HPDE6-E6E7 (cell line): Measurements from ENCODE around the gene CRB1.

Experiments
- DNase-seq: peaks from one replicate; pipeline ENCODE4 v3.0.0; 2011; ENCODE audit warnings: missing footprints; ENCODE audit errors: extremely low spot score

CRB1 gene

DNA sequence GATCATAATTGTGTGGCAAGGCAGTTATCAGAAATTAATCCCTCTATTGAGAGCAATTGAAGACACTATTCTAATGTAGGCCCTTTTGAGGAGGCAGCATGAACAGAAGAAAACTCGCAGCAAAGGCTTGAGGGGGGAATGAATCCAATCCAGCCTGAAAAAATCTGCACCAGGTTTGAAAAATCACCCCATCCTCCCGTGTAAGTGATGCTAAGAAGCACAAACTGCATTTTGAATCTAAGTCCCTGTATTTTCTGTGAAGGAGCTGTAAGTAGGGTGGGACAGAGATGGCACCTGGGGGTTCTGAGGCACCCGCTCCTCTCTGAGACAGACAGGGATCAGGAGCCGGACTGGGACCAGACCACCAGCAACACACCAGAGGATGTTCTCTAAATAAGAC, at the start of gene CRB1:
CRB1 (plus strand) TSS at position 241 of the 400 bp plus-strand sequence. CDS start 161 bp downstream, outside the sequence.
- no peak for DNase-seq

DNA sequence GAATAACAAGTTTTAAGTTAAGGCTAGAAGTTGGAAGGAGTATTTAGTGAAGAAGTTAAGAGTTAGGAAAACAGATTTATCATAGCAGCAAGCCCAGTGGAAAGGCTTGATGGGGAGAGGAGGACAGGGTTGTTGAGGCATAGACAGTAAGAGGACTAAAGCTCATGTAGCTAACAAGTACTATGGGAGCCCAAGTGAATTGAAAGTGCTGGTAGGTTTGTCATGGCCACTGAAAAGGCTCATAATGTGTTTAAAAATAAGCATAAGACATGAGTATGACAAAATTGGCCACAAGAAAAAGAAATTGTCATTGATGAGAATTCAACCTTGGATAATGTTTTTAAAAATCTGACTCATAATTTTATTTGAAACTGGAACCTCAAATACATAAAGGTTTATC, 49.2 kb upstream of the CRB1 start:
- no peak for DNase-seq

DNA sequence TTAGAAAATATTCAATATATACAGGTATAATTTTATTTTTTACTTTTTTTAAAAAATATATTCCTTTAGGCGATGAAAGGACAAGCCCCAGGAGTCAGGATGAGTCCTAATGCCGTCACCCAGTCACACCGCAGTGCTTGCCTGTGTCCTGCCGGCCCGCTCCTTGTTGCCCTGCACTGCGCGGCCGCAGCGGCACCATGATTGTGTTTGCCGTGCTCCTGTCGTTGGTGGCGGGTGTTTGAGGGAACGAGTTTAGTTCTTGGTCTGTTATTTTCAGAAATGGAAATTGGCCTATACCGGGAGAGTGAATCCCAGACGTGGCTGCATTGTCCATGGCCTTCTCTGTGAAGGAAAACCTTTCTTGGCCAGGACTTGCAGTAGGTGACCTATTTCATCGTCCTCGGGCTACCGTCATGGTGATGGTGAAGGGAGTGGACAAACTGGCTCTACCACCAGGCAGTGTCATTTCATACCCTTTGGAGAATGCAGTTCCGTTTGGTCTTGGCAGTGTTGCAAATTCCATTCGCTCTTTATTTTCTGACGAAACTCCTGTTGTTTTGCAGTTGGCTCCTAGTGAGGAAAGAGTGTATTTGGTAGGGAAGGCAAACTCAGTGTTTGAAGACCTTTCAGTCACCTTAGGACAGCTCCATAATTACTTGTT, 45.9 kb upstream of the CRB1 start:
- DNase-seq, result no peak

DNA sequence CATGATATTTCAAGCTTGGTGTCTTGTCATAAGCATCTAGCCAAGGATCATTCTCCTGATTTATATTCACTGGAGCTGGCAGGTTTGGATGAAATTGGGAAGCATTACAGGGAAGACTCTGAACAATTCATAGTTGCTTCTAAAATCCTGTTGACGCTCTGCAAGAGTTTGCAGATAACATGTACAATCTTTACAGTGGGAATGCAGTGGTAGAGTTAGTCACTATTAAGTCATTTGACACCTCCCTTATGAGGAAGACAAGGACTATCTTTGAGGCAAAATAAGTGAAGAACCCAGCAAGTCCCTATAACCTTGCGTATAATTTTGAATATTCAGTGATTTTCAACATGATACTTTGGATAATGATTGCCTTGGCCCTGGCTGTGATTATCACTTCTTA, 45.3 kb upstream of the CRB1 start:
- no peak for DNase-seq

DNA sequence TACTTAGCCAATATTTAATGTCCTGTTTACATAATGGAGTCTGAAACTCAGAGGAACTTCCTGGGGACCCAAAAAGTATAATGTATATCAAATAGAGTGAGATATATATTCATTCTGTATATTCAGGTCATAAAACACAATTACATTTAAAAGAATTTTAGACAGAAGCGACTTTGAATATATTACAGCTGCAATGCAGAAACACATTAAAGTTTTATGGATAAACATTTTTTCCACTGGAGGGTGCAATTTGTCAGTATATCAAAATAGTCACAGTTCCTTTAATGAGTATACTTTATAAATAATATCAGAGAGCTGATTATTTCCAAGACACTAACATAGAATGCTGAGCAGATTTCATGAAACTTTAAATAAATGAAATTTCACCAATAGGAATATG, 43.9 kb upstream of the CRB1 start:
- no peak for DNase-seq

DNA sequence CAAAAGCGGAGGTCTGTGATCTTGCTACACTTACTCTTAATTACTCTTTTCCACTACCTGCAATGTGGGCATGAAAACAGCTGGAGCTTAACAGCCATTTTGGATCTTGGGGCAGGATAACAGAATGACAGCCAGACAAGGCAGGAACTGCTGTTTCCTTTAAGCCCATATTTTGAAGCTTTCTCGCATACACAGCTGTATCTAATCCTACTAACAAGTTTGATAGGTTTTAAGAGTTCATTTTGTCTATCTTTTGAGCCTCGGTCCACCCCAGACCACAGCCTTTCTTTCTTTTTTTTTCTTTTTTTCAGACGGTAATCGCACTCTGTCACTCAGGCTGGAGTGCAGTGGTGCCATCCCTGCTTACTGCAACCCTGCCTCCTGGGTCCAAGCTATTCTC, 42.4 kb upstream of the CRB1 start:
- DNase-seq, result no peak

DNA sequence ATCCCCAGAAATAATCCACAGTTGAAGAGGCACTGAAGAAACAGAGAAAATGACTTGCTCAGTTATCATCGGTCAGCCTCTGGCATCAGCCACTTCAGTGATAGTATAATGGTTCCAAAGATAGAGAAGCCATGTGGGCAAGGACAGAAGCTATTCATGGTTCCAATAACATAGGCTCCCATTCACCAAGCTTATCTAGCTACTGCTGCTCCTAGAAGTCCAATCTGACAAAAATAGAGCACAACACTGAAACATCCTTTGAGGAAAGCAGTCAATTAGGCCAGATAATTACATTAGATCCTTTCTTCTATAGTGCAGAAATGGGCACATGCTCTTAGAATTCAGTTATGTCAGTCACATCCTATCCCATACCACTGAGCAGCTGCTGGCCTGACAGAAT, 33.5 kb upstream of the CRB1 start:
- no peak for DNase-seq

DNA sequence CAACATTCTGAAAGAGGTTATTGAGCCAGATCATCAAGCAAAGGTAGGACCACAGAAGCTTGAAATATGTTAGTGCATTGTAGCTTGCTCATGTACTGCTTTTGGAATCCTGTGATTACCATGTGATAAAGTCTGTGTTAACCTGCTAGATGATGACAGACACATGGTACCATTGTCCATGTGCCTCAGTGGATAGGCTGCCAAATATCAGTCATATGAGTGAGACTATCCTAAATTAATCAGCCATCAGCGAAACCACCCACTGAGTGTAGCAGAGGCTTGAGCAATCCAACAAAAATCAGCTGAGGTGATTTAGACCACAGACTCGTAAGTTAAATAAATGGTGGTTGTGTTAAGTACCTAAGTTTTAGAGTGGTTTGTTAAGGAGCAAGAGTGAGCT, 32.7 kb upstream of the CRB1 start:
- DNase-seq, result no peak

DNA sequence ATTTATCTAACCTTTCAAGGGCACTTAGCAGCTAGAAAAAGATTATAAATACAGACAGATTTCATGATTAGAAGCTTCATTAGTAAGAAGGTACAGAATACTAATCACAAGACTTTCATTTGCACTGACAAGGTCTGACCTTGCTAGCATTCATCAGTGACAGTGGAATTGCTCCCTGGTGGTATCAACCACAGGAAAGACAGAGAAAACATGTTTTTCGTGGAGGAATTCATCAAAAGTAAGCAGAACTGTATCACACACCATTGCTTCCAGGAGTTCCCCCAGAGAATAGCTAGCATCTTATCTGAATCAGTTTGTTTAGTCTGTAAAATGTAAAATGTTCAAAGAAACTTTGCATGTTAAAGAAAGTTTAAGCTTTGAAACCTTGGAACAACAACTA, 20.6 kb upstream of the CRB1 start:
- DNase-seq, result no peak

DNA sequence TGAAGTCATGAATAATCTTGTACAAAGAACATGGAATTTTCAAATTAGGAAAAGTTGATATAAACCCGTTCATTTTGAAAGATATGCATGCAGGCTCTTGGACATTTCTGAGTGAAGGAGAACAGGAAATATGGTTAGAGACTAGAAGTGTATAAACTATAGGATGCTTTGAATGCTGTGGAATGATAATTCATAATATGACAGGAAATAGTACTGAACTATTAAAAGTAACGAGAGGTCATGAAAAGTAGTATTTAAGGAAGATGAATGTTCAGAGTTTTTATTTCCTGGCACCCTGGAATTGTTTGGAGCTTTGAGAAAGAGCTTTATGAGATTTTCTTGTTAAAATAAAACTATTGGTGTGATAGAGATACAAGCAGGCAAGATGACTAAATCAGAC, 18.7 kb upstream of the CRB1 start:
- DNase-seq, result no peak

DNA sequence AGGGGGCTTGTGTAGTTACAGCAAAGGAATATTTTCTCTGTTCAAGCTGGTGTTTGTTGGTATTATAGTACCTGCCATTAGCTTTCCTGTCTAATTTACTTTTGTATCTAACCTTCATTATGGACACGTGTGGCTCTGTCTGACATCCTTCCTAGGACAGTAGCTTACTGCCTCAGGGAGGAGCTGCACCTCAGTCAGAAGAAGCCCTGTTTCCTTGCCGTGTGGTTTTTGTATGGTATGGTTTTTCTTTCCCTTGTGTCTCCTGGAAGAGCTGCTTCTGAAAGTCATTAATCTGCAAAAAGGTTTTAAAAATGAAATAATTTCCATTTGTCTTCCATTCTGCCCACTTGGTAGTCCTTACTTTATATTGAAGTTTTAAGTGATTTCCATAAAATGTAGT, 17.4 kb upstream of the CRB1 start:
- no peak for DNase-seq

DNA sequence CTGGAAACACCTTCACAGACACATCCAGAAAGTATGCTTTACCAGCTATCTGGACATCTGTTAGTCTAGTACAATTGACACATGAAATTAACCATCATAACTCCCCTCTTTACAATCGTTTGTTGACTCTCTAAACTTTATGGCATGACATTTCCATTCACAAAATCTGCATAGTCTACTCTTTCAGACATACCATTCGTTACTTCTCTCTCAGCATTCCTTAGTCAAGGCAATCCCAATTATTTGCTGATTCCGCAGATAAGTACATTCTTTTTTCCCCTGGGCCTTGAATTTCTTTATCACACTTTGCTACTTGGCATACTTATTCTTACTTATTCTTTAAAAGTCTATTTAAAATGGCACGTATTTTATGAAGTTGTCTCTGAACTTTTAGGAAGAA, 15.1 kb upstream of the CRB1 start:
- no peak for DNase-seq

DNA sequence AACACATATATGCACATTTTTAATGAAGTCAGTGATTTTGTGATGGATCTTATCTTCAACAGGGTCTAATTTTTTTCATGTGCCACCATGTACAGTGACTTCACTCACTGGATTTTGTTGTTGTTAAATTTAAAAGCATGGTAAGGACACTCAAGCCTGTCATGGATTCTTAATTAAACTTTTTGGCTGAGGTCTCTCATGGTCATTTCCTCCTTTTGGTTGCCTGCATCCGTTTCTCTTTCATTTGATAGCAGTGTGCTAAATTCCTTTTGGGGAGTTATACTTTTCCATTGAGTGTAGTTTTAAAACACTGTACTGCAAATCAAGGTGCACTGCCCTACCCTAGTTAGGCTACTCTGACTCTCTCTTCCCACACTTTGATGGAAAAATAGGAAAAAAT, 13.2 kb upstream of the CRB1 start:
- DNase-seq, result no peak

DNA sequence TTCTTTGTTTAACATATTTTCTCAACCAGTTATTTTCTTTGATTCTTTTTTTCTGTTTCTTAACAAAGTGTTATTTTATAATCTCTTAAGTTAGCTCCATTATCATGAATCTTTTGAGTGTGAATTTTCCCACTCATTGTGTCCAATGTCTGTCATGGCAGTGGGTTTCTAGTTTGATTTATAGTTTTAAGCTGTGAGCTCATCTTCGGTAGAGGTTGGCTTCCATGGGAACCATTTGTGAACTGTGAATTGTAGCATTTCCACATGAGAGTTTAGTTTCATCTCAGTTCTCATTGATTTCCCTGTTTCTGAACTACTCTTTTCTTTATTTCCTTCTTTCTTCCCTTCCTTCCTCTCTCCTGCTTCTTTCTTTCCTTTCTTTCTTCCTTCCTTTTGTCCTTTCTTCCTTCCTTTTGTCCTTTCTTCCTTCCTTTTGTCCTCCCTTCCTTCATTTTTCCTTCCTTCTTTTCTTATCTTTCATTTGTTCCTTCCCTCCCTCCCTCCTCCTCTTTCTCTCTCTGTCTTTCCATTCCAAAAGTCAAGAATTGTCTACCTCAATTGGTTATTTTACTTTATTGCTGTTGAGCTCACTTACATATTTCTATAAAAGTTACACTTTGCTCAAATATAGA, 3.0 kb upstream of the CRB1 start:
- DNase-seq, result no peak

DNA sequence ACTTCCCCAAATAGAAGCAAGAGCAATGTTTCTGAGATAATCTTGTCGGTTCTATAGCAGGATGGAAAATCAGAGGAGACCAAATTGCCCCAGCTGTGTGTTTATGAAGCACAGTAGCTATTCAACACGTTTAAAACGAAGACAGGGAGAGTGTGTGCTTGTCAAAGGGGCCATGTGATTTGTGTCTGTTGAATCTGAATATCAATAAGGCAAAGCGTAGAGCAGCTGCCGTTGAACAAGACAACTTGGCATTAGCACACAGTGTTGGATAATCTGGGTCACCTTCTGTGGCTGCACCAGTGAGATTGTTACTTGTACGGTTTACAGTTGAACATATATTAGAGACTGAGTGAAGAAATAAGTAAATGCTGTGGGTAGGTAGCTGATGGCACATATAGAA, 1.0 kb downstream of the CRB1 start:
- no peak for DNase-seq

DNA sequence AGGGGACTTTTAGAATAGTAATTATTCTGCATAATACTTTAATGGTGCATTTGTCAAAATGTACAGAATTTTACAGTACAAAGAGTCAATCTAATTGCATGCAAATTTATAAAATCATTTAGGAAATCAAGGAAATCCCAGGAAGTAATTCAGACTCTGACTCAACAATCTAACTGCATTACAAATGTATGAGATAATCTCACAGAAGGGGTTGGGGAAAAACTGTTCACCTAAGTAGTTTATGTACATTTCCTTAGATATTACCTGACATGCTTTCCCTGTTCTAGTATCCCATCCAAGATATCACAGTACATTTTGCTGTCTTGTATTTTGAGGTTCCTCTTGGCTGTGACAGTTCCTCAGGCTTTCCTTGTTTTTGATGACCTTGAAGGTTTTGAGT, 4.7 kb downstream of the CRB1 start:
- DNase-seq, result no peak

DNA sequence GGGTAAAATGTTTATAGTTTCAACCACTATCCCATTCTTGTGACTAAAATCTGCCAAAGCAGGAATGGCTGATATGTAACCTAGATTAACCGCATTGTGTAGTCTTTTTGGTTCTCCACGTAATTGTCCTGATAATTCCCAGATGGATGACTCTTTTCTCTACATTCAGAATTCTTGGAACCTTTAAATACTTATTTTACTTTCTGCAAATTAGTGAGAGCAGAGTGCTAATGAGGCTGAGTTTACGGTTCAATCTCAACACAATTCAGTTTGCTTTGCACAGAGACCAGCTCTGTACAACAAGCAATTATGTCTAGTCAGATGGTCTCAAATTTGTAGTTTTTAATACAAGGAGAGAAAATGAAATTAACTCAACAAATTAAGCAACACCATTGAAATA, 9.1 kb downstream of the CRB1 start:
- DNase-seq, result no peak

DNA sequence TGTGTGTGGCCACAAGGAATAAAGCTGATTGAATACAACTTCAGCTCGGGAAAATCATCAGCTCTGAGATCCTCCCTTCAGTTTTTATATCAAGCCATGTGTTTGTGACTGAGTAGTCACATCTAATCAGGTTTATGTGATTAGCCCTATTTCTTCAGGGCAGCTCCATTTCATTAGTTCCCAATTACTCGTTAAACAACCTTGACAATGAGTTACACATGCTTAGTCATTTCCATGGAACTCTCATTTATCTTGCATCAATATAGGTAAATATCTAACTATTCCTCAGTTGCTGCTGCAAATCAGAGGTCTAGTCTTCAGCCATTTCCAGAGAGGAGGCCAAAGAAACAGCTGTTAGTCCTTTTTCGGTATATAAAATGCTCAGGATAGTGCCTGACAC, 16.3 kb downstream of the CRB1 start:
- no peak for DNase-seq

DNA sequence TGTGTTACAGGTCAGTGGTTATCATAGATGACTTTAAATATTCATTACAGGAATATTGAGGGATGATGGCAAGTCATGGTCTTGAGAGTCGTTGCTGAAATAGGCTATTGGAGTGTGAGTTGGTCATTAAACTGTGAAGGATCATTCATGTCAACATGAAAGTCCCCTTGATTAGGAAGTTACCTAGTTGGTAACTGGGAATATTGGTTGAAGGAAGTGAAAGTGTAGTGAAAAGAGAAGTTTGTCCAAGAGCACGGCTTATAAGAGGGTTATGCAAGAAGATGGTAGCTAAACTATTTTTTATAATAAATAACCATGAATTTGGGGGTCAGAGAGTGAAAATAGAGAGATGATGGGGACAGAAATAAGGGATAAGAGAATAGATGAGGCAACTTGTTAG, 16.9 kb downstream of the CRB1 start:
- DNase-seq, result no peak

DNA sequence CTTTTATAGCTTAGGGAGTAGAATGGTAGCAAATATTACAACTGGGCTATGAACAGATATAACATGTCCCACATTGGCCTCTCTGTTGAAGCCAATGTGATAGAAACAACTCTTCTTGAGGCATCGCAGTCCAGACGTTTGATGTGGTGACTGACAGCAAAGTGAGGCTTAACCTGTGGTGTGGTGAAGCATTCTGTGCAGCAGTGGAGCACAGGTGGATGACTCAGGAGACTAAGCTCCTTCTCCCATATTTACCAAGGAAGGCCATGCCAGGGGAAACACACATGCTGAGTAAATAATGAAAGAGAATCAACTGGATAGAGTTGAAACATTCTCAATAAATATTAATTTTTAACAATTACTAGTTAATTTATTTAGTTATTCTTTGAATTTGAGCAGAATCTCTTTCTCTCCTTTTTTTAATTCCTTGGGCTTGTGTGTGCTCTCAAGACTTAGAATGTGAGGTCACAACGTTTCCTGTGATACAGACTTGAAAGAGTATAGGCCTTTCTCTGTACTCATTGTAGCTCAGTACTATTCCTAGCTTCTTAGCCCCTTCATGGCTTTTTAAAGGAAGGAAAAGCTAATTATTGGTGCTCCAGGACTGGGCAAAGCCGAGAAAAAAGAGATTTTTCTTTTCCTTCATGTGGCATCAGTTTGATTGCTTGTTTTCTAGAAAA, 17.6 kb downstream of the CRB1 start:
- DNase-seq, result no peak

DNA sequence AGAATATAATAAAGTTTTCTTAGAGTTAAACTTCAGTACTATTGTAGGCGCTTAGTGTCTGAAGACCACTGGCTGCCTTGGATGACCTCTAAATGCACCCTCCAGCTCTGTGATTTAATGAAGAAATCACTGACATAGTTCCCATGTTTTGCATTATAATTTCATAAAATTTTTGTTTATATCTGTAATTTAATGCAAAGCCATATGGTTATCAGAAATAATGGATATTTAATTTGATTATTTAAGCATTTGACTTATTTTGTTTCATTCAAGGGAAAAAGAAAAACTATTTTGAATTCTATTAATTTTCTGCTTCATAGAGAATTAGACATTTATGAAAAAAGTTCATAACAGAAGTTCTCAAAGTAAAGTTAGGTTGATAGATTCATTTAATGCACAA, 18.6 kb downstream of the CRB1 start:
- DNase-seq, result no peak

DNA sequence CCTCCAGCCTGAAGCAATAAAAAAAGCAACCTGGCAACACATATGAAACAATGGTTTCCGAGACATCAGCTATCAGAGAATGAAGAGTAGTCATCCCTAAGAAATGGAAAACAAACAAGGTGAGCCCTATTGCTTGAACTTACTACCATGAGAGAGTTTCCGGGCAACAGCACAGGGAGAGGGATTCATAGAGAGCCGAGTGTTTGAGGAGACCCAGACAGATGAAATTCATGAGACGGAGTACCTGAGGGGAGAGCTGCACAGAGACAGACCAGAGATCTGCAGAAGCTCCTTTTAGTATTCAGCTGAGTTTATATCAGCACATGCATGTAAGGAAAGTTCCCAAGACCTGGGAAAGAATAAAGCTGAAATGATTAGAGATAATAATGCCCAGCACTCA, 19.8 kb downstream of the CRB1 start:
- DNase-seq, result no peak

DNA sequence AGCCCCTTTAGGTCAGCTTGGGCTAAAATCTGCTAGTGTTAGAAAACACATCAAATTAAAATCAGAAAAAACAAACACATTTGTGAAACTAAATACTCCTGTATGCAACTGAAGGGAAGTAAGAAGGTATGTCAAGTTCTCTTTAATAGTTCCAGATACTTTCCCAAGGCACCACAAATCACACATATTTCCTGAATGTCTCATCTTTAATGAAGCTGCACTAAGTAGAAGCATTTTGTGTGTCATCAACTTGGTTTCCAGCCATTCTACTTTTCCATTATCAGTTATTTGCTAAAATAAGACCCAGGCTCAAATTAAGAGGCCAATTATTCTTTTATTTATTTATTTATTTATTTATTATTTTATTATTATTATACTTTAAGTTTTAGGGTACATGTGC, 34.7 kb downstream of the CRB1 start:
- DNase-seq, result no peak

DNA sequence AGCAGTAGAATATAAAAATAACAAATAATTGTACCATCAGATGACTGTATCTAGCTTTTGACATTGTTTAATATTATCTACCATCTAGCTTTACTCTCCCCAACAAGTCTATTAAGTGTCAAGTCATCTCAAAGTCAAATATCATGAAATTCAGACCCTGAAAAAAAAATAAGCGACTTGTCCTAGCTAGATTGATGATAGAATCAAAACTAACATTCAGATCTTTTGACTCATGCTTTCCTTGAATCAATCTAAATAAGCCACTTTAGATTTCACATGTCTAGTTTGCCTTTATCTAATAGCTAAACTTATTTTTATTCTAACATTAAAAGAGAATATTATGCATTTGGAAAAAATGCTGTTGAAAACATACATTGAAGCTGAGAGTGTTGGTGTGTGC, 35.4 kb downstream of the CRB1 start:
- no peak for DNase-seq
